WERI-Rb-1 (cell line): ENCODE measurements around the gene TMEM176B.

Experiments used
- DNase-seq: peaks from one replicate; pipeline ENCODE4 v3.0.0-alpha.2; 2020
- H3K27ac ChIP-seq: fragments of 250-450 bp; sonication (Bioruptor Pico); 2 replicates; pipeline ENCODE4 v1.5.1; 2020; ENCODE audit warnings: mild to moderate bottlenecking, moderate library complexity
- H3K27me3 ChIP-seq: fragments of 250-450 bp; sonication (Bioruptor Pico); 2 replicates; pipeline ENCODE4 v1.5.1; 2021; ENCODE audit warnings: mild to moderate bottlenecking, low read depth, moderate library complexity; ENCODE audit not compliant: insufficient read depth, severe bottlenecking
- H3K36me3 ChIP-seq: fragments of 250-450 bp; sonication (Bioruptor Pico); 2 replicates; pipeline ENCODE4 v1.5.1; 2020; ENCODE audit warnings: mild to moderate bottlenecking, moderate library complexity
- H3K4me3 ChIP-seq: 2 replicates; pipeline ENCODE4 v1.5.1; 2011; ENCODE audit warnings: low read depth, mild to moderate bottlenecking, control low read depth, low read length
- H3K9me3 ChIP-seq: fragments of 250-450 bp; sonication (Bioruptor Pico); 2 replicates; pipeline ENCODE4 v1.5.1; 2021; ENCODE audit warnings: mild to moderate bottlenecking, moderate library complexity; ENCODE audit not compliant: severe bottlenecking
- TF ChIP-seq, protein P1 (sequence below): IDR thresholded peaks from 2 replicates; pipeline ENCODE4 v1.5.1; 2011; ENCODE audit warnings: low read depth, mild to moderate bottlenecking, control low read depth, inconsistent platforms, low read length

Gene TMEM176B

DNA sequence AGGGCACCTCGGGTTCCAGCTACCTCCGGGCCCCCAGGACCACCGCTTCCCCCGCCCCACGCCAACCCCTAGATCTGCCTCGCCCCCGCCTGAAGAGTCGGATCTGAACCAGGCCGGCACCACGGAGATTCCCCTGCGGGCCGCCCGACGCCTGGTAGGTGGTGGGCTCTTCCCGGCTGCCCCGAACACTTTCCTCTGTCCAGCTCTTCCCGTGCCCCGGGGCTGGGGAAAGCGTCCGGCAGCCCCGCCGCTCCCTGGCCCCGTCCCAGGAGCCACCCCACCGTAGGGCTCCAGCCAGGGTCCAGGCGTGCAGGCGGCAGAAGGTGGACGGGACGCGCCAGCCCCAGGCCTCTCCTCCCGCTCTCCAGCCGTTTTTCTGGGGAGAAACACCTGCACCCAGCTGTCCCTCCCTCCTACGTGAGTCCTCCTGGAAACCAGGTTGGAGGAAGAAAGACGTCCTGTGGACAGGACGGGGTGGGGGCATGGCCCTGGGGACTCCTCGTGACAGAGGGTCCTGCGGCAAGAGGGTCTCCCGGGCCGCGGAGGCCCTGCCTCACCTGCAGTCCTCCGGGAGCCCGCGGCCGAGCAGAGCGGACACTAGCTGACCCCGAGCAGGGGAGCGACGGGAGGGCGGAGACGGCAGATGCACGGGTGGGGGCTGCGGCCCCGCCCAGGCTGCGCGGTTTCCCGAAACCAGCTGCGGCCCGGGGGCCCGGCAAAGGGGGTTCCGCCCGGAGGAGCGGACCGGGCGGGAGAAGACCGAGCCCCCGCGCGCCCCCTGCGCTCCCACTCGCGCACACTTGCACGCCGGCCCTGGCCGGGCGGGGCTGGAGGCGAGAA, at the start of gene TMEM176B:
TMEM176B (minus strand) TSS at position 624 of the 840 bp plus-strand sequence. CDS start 3,795 bp downstream, outside the sequence.
- Histone ChIP-seq H3K9me3 (no peaks in the 10 kb centered on the region), H3K4me3 (peak within 1 kb of the TSS; percentile 55), H3K36me3 (peaks cover 11% of the 10 kb centered on the region), H3K27ac (no peak within 1 kb of the TSS; the same call in none of the 2 replicates), H3K27me3 (no peaks in the 10 kb centered on the region)
- peak; percentile 31 for DNase-seq
- TF ChIP-seq, protein P1, sequence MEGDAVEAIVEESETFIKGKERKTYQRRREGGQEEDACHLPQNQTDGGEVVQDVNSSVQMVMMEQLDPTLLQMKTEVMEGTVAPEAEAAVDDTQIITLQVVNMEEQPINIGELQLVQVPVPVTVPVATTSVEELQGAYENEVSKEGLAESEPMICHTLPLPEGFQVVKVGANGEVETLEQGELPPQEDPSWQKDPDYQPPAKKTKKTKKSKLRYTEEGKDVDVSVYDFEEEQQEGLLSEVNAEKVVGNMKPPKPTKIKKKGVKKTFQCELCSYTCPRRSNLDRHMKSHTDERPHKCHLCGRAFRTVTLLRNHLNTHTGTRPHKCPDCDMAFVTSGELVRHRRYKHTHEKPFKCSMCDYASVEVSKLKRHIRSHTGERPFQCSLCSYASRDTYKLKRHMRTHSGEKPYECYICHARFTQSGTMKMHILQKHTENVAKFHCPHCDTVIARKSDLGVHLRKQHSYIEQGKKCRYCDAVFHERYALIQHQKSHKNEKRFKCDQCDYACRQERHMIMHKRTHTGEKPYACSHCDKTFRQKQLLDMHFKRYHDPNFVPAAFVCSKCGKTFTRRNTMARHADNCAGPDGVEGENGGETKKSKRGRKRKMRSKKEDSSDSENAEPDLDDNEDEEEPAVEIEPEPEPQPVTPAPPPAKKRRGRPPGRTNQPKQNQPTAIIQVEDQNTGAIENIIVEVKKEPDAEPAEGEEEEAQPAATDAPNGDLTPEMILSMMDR, result no peak

DNA sequence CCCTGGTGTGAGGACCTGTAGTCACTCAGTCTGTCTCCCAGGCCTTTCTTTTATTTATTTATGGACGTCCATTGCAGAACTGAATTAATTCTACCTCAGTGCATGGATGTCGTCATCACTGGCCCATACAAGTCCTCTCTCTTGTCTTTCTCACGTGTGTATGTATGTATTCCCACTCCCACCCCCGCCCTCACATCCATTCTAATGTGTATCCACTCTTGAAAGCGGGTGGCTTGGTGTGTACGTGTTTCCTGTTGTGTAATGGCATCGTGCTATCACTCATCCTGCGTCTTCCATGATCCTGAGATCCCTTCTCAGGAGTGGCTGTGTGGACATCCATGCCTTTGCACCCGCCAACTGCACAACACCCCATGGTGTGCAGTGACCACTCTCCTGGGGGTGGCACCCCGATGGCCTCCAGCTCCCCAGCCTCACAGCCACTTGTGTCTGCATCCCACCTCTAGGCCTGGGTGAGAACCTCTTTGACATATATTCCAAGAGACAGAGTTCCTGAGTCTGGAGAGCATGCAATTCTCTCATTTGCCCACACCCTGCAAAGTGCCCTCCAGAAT, 49.1 kb upstream of the TMEM176B start:
- Histone ChIP-seq H3K4me3 (no peak overlapping the region), H3K9me3 (no peaks in the 10 kb centered on the region), H3K36me3 (no peaks in the 10 kb centered on the region), H3K27me3 (no peaks in the 10 kb centered on the region), H3K27ac (no peak overlapping the region)
- TF ChIP-seq, protein P1, result no peak
- DNase-seq, result no peak

DNA sequence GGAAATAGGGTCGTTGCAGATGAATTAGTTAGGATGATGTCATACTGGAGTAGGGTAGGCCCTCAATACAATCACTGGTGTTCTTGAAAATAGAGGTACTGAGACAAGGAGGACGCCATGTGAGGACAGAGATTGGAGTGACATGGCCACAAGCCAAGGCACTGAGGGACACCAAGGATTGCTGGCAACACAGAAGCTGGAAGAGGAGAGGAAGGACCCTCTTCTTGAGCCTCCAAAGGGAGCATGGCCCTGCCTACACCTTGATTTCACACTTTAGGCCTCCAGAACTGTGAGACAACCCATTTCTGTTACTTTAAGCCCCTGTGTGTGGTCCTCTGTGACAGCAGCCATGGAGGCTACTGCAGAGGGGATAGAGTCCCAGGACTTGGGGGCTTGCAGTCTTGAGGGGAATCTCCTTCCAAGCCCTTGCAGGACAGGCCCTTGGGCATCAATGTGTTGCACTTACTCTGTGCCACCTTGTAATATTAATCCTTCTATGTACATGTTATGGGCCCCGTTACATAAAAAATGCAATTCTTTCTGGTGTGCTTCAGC, 48.5 kb upstream of the TMEM176B start:
- Histone ChIP-seq H3K27me3 (no peaks in the 10 kb centered on the region), H3K9me3 (no peaks in the 10 kb centered on the region), H3K4me3 (no peak overlapping the region), H3K27ac (no peak overlapping the region), H3K36me3 (no peaks in the 10 kb centered on the region)
- TF ChIP-seq, protein P1, result no peak
- DNase-seq, result no peak

DNA sequence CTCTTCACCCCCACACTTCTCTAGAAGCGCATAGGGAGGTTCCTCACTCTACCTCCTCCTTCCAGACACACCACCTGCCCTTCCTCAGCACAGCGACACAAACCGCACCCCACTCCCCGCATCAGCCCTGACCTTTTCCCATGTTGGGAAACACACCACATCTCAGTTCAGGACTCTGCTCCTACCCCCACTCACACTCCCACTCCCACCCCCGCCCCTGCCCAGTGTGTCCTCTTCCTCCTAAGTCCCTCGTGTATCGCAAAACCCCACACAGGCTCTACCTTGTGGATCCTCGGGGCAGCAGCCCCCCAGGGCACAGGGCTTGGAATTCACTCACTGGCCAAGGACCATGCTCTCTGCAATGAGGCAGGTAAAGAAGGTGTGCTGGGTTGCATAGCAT, 47.9 kb upstream of the TMEM176B start:
- TF ChIP-seq, protein P1, result no peak
- H3K27me3 ChIP-seq, result no peaks in the 10 kb centered on the region

DNA sequence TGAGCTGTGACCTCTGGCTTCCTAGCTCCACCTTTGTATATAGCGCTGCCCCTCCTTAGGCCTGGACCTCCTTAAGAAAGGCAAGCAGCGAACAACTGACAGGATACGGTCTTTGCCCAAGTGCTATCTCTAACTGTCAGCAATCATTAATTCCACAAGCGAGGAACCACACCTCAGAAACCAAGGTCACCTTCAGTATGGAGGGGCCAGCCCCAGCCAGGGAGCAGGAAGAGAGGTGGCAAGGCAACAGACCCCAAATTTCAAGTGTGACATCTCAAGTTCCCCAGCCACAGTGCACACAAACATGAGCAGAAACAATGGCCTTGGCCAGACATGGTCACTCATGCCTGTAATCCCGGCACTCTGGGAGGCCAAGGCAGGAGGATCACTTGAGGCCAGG, 47.4 kb upstream of the TMEM176B start:
- Histone ChIP-seq H3K27me3 (no peaks in the 10 kb centered on the region), H3K27ac (no peak overlapping the region), H3K9me3 (no peaks in the 10 kb centered on the region), H3K4me3 (no peak overlapping the region), H3K36me3 (no peaks in the 10 kb centered on the region)
- DNase-seq, result no peak
- TF ChIP-seq, protein P1, result no peak

More for the DNA sequence above, 47.9 kb upstream of the TMEM176B start:
- DNase-seq, result no peak
- Histone ChIP-seq H3K4me3 (no peak overlapping the region), H3K27ac (no peak overlapping the region), H3K9me3 (no peaks in the 10 kb centered on the region), H3K36me3 (no peaks in the 10 kb centered on the region)
